GM13977 (cell line): Measurements from ENCODE around the gene EIF3A.

Experiments
- DNase-seq: peaks from one replicate; pipeline ENCODE4 v3.0.0; 2012; ENCODE audit warnings: low spot score
- in situ Hi-C: fragments of 300-500 bp; cut with MboI; formaldehyde crosslinking; loops from one replicate; pipeline ENCODE4 v1.12.0; 2022; ENCODE audit warnings: low sequenced_read_pairs, low pct_unique_long_range_greater_than_20kb, mixed read lengths, inconsistent platforms; ENCODE audit not compliant: unreplicated experiment
- TF ChIP-seq, protein P1 (sequence below): IDR thresholded peaks from 2 replicates; pipeline ENCODE4 v1.5.1; 2012; ENCODE audit warnings: mild to moderate bottlenecking, control low read depth; ENCODE audit not compliant: insufficient read depth; ENCODE audit errors: extremely low read depth, missing control alignments

EIF3A gene

DNA sequence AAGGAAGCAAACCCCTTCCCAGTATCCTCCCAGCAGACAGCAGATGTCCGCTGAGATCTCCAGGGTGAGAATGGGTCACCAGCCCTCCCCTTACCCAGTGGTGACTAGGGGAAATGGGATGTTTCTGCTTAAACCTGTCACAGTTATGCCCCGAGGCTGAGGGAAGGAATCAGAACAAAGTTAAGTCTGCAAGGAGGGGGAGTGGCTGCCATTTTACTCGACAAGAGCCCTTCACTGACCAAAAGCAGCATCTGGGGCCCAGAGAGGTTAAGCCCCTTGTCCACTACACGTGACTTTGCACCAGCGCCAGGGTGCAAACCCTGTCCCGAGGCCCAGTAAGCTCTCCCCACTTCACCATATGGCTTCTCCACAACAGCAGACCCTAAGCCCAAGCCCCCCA is 55.7 kb downstream of the EIF3A start:
- DNase-seq, result no peak
- TF ChIP-seq, protein P1, sequence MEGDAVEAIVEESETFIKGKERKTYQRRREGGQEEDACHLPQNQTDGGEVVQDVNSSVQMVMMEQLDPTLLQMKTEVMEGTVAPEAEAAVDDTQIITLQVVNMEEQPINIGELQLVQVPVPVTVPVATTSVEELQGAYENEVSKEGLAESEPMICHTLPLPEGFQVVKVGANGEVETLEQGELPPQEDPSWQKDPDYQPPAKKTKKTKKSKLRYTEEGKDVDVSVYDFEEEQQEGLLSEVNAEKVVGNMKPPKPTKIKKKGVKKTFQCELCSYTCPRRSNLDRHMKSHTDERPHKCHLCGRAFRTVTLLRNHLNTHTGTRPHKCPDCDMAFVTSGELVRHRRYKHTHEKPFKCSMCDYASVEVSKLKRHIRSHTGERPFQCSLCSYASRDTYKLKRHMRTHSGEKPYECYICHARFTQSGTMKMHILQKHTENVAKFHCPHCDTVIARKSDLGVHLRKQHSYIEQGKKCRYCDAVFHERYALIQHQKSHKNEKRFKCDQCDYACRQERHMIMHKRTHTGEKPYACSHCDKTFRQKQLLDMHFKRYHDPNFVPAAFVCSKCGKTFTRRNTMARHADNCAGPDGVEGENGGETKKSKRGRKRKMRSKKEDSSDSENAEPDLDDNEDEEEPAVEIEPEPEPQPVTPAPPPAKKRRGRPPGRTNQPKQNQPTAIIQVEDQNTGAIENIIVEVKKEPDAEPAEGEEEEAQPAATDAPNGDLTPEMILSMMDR, result no peak
- in situ Hi-C loops, result no loop called here

DNA sequence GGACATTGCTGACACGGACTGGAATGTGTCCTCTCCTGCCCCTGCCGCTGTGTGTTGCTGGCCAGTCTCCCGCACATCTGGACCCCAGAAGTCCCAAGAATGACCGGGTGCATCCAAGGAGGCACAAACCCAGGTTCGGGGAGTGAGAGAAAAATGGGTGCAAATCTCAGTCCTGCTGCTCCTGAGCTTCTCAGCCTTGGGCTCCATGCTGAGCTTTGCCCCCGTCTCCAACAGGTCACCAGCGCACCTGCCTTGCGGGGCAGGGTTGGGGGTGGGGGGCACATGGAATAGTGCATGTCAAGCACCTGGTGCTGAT is 57.1 kb downstream of the EIF3A start:
- TF ChIP-seq, protein P1, result no peak
- in situ Hi-C loops, result no loop called here
- DNase-seq, result no peak

DNA sequence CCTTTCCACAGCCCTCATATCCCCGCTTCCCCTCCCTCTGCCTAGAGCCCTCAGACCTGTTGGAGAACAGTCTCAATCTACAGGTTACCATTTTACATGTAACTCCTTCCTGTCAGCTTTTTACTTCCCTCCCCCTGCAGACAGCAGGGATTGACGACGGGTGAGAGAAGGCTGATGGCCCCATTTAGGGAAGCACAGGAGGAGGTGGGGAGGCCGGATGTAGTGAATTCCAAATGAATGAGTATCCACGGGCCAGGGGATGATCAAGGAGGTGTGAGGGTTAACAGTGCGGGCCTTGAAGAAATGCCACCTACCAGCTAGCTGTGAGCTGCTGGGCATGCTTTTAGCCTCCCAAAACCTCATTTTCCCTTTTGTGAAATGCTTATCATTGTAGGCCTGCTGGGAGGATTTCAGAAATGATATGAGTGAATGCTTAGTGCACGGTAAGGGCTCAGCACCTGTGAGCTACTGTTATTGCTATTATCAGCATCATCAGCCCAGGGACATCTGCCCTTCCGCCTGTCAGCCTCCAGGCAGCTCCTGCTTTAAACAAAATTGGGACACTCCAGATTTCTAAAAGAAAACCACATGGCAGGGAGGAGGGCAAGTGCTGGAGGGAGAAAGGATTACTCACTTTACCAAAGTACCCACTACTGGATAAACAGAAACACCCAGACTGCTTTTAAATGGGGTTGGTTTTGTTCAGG is 57.6 kb downstream of the EIF3A start:
- TF ChIP-seq, protein P1, result no peak
- DNase-seq, result no peak
- in situ Hi-C loops, result no loop called here

DNA sequence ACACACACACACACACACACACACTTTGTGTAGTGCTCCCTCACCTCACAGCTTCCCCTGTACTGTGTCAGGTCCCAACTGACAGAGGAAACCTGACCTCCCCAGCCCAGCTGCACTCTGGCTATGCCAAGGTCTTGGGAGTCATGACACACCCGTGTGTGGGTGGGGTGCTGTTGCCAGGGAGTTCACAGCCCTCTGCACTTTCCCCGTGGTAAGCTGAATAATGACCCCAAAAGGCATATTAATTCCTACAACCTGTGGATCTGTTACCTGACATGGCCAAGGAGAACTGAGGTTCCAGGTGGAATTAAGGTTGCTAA is 60.0 kb downstream of the EIF3A start:
- no peak for DNase-seq
- in situ Hi-C loops, result no loop called here

DNA sequence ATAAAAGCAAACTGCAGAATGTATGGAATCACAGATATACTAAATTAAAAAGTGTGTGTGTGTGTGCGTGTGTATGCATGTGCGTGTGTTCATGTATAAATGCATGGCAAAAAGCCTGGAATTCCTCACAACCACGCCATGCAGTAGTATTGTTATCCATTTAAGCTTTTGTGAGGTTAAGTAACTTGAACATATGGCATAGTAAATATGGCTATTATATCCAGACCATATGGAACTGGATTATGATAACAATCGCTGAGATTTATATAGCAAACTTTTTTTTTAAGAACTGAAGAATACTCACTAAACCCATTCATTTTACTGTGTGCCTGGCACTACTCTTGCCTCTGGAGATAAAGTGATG is 73.4 kb downstream of the EIF3A start:
- DNase-seq, result no peak
- TF ChIP-seq, protein P1, result no peak
- in situ Hi-C loops, result no loop called here

More for the DNA sequence above, 60.0 kb downstream of the EIF3A start:
- TF ChIP-seq, protein P1, result no peak

DNA sequence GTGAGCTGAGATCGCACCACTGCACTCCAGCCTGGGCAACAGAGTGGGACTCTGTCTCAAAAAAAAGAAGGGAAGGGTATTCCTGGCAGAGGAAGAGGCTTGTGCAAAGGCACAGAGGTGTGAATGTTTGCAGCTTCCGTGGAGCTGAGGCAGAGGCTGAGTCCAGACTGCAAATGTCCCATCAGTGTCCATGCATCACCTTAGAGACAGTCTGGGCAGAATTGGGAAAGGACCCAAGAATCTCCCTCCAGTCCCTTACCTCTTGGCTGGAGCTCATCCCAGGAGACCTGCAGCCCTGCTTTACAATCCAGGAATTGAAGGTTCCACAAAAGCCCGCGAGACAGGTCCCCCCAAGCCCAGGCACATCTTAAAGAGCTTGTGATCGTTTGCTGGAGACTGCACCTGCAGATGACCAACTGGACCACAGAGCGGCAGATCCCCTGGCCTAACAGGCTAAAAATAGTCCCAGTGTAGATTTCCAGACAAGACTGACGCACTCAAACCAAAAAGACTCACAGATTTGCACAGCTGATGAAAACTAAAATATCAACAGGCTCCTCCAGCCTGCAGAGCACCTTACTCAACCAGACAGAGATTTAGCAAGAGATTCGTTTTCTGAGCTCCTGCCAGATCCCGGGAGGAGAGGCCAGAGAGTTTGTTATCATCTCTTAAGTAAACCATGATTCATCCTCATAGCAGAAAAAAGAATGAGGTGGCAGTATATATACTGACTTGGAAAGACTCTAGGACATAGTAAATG is 74.0 kb downstream of the EIF3A start:
- TF ChIP-seq, protein P1, result no peak
- in situ Hi-C loops, result no loop called here
- no peak for DNase-seq
